ENCODE measurements around the gene TMEM243.
"Not testable (repeated sequence)": the region's sequence is repeated elsewhere in the genome, so short reads cannot be mapped to it uniquely, and the experiment has no call there.

TMEM243 gene

GRCh38 chr7:87210506-87210905, 9.0 kb downstream of the TMEM243 start:
- no peak for DNase-seq (ENCODE audit: low spot score)

GRCh38 chr7:87209295-87209924, 10.1 kb downstream of the TMEM243 start:
- DNase-seq (ENCODE audit: low spot score): no peak

DNA sequence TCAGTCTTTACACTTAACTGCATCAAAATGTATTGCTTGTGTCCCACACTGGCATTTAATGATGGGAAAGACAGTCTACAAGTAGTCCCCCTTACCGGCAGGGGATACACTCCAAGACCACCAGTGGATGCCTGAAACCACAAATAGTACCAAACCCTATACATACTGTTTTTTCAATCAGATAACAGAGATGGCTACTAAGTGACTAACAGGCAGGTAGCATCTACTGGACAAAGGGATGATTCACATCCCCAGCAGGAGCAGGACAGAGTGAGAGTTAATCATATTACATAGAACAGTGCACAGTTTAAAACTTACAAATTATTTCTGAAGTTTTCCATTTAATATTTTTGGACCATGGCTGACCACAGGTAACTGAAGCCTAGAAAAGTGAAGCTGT, 13.2 kb downstream of the TMEM243 start:
- no peak for DNase-seq (ENCODE audit: low spot score)

DNA sequence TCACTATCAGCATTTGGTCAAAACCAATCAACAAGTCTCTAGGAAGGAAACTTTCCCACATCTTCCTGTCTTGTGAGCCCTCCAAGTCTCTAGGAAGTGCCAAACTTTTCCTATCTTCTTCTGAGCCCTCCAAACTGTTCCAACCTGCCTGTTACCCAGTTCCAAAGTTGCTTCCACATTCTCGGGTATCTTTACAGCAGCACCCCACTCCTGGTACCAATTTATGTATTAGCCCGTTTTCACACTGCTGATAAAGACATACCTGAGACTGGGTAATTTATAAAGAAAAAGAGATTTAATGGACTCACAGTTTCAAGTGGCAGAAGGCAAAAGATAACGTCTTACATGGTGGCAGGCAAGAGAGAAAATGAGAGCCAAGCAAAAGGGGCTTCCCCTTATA, 13.8 kb downstream of the TMEM243 start:
- not testable (repeated sequence) for DNase-seq (ENCODE audit: low spot score)

DNA sequence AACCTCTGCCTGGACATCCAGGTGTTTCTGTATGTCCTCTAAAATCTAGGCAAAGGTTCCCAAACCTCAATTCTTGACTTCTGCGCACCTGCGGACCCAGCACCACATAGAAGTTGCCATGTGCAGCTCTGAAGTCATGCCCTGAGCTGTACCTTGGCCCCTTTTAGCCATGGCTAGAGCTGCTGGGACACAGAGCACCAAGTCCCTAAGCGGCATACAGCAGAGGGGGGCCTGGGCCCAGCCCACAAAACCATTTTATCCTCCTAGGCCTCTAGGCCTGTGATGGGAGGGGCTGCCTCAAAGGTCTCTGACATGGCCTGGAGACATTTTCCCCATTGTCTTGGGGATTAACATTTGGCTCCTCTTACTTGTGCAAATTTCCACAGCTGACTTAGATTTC, 14.6 kb downstream of the TMEM243 start:
- DNase-seq (ENCODE audit: low spot score): no peak

- DNase-seq (ENCODE audit: low spot score): not testable (repeated sequence)
Observed at GRCh38 chr7:87203929-87204328, 15.6 kb downstream of the TMEM243 start.

GRCh38 chr7:87202705-87203104, 16.8 kb downstream of the TMEM243 start:
- DNase-seq (ENCODE audit: low spot score): no peak

- DNase-seq (ENCODE audit: low spot score): no peak
Observed at GRCh38 chr7:87202208-87202607, 17.3 kb downstream of the TMEM243 start.

- DNase-seq (ENCODE audit: low spot score): no peak
Observed at GRCh38 chr7:87199700-87200450, 19.7 kb downstream of the TMEM243 start.

- DNase-seq (ENCODE audit: low spot score): no peak
Observed at GRCh38 chr7:87199241-87199640, 20.3 kb downstream of the TMEM243 start.

DNA sequence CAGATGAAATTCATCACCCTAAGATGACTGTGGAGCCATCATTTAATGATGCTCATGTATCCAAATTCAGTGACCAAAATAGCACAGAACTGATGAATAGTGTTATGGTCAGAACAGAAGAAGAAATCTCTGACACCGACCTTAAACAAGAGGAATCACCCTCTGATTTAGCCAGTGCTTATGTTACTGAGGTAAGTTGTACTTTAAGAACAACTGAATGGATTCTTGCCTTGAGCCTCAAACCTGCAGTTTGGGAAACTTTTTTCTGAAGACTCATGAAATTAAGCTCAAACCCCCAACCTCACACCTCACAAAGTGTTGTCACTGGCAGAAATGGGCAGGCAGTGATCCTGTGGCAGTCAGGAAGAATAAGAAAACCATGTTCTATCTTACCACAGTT, 25.6 kb downstream of the TMEM243 start:
- no peak for DNase-seq (ENCODE audit: low spot score)

- DNase-seq (ENCODE audit: low spot score): no peak
Observed at GRCh38 chr7:87192784-87193487, 26.6 kb downstream of the TMEM243 start.

DNA sequence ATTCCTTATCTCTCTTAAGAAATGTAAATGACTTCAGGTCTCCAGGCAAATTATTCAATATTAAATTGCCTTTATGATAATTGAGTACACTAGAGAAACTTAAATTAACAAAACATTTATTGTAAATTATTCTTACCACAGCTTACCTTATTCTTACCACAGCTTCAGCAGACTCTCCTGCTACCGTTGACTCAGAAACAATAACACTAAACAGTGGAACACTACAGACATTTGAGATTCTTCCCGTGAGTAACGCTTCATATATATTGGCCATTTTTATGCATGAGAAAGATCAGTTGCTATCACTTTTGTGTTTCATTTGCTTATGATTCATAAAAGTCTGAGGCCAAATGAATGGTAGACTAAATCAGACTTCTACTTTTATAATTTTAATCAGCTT, 28.7 kb downstream of the TMEM243 start:
- no peak for DNase-seq (ENCODE audit: low spot score)

DNA sequence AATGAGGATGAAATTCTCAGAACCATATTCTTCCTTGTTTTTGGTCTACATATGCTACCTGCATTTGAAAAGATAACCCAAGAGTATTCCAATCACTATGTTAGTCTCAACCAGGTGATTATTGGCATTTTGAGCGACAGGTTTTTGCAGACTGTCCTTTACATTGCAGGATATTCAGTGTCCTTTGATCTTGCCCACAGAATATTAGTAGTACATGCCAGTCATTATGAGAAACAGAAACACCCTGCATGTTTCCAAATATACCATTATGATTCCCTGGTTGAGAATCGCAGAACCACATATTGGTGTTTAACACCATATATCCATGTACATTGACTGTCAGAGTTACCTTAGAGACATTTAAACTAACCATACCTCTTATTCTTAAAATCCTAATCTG, 30.6 kb downstream of the TMEM243 start:
- no peak for DNase-seq (ENCODE audit: low spot score)

DNA sequence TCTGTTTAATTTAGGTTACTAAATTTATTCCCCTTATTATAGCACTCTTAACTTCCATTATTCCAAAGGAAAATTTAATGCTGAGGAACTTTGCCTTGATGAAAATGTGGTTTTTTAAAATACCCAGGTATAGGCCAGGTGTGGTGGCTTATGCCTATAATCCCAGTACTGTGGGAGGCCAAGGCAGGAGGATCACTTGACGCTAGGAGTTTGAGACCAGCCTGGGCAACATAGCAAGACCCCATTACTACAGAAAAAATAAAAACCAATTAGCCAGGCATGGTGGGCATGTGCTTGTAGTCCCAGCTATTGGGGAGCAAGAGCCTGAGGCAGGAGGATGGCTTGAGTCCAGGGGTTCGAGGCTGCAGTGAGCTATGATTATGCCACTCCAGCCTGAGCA, 32.4 kb downstream of the TMEM243 start:
- no peak for DNase-seq (ENCODE audit: low spot score)

- DNase-seq (ENCODE audit: low spot score): no peak
Observed at GRCh38 chr7:87179180-87179579, 40.4 kb downstream of the TMEM243 start.

GRCh38 chr7:87178320-87178719, 41.2 kb downstream of the TMEM243 start:
- DNase-seq (ENCODE audit: low spot score): no peak

DNA sequence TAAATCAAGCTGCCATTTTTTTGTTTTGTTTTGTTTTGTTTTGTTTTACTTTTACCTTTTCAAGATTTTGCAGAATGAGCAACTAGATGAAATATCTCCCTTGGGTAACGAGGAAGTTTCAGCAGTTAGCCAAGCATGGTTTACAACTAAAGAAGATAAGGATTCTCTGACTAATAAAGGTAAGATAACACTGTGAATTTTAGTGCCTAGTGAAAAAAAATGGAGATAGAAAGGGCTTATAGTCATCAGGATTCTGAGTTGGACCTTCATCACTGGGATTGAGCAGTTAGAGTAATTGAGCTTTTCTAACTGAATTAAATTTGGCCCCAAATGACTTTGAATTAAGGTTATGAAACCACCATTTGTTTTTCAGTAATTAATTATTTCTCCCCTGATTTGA, 46.1 kb downstream of the TMEM243 start:
- no peak for DNase-seq (ENCODE audit: low spot score)

DNA sequence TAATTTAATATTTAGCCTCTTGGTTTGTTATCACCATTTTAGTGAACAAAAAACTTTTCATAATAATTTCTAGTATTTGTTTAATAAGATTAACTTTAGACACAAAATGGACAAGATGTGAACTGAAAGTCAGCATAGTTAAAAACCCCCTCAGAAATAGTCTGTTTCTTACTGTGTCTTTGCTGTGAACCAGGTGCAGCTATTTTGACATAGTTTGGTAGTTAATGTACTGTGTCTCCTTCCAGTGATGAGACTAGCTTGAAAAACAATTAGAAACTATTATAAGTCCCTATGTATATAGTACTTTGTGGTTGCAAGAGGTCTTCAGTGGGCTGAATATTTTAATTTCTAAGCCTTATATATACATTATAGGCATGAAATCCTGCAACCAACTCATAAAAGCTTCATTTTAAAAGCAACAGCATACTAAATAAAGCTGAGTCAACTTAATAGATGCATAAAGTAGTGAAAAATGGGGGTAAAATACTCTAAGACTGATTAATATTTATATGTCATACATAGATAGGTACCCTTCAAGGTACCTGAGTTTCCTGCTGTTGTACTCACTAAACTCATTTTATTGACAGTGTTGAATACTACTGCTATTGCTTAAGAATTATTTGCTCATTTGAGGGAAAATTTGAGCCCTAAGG, 48.1 kb downstream of the TMEM243 start:
- DNase-seq (ENCODE audit: low spot score): no peak

DNA sequence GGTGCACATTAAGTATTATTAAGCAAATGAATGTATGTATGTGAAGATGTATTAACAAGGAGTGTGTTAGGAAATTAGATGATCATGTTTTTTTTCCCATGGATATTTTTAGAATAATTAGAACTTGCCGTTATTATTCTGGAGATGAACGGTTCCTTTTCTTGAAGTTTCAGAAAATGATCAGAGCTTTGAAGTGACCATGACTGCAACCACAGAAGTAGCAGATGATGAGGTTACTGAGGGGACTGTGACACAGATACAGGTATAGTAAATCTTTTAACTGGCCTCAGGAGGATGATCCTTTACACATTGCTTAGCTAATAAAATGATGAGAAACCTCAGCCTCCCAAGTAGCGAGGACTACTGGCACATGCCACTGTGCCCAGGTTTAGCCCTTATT, 48.7 kb downstream of the TMEM243 start:
- DNase-seq (ENCODE audit: low spot score): no peak

DNA sequence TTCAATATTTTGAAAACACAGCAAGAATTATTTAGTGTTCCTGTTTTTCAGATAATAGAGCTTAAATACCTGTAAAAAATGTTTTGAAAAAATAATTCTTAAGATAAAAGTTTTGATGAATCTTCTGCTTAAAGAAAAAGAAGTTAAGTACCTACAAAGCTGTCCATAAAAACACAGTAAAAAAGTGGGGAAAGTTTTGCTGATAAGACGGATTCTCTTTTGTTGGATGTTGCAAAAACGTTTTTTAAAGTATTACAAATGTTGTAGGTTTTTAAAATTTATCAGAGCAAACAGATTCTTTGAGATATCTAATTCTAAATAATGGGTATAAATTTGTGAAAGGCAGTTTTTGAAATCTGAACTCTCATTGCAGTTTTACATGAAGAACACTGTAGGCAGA, 55.1 kb downstream of the TMEM243 start:
- DNase-seq (ENCODE audit: low spot score): no peak

GRCh38 chr7:87159538-87159937, 60.0 kb downstream of the TMEM243 start:
- DNase-seq (ENCODE audit: low spot score): no peak

GRCh38 chr7:87156709-87157108, 62.8 kb downstream of the TMEM243 start:
- no peak for DNase-seq (ENCODE audit: low spot score)
